Esophagus squamous epithelium (tissue), 5 donors: ENCODE results near the gene SPAG9. TPM values are rescaled to one million over a fixed set of nuclear protein-coding genes. Genes with fewer than 3 reads are reported as not detected.
A peak's percentile ranks its signal among the peaks of the same experiment; 100 is the strongest.

Source experiments
- DNase-seq: peaks from one replicate; lab custom pipeline; 2025; lab: John Stamatoyannopoulos, UW
- H3K27ac ChIP-seq, 4 donors: fragments of 200-600 bp; sonication (generic); one replicate each; pipeline ENCODE4 v1.5.1; 2016 to 2019; ENCODE audit warnings: mild to moderate bottlenecking in 1 of 4
- H3K27me3 ChIP-seq, 4 donors: fragments of 200-600 bp; sonication (generic); 1 replicate in 3 of 4; 2 replicates in 1 of 4; pipeline versions ENCODE4 v1.5.1 to v1.6.0; 2017 to 2021; ENCODE audit warnings: antibody characterized with exemption in 1 of 4
- H3K36me3 ChIP-seq, 3 donors: fragments of 200-600 bp; sonication (generic); one replicate each; pipeline ENCODE4 v1.5.1; 2016 to 2019
- H3K4me1 ChIP-seq, 3 donors: fragments of 200-600 bp; sonication (generic); one replicate each; pipeline ENCODE4 v1.5.1; 2017 to 2019
- H3K4me3 ChIP-seq, 4 donors: fragments of 200-600 bp; sonication (generic); 1 replicate in 3 of 4; 2 replicates in 1 of 4; pipeline ENCODE4 v1.5.1; 2016 to 2019; ENCODE audit warnings: mild to moderate bottlenecking in 2 of 4, moderate library complexity in 1 of 4
- H3K9me3 ChIP-seq, 3 donors: fragments of 200-600 bp; sonication (generic); one replicate each; pipeline ENCODE4 v1.5.1; 2016 to 2019
- CTCF ChIP-seq, 6 experiments: fragments of 450-650 bp in 4 of 6; fragments of 200-600 bp in 2 of 6; sonication (generic) in 2 of 6; IDR thresholded peaks; one replicate each; pipeline ENCODE4 v1.5.1; 2016 to 2019; ENCODE audit warnings: antibody characterized with exemption in 6 of 6, mild to moderate bottlenecking in 4 of 6, moderate library complexity in 4 of 6
- POLR2A ChIP-seq, 4 donors: fragments of 450-650 bp; IDR thresholded peaks; one replicate each; pipeline ENCODE4 v1.6.1; 2017; ENCODE audit warnings: antibody characterized with exemption in 4 of 4, mild to moderate bottlenecking in 4 of 4, moderate library complexity in 3 of 4
- WGBS, 2 donors: methylation state at CpG; one replicate each; pipeline ENCODE4 v1.1.5; 2018; 5-methylcytosine and 5-hydroxymethylcytosine counted together
- intact Hi-C: fragments of 100-400 bp; cut with DNase I; formaldehyde crosslinking; loops from one replicate; pipeline ENCODE4 v1.15.0; 2022
- total RNA-seq, 4 donors: library from RNA; depleted of rRNA; stranded (reverse); fragments of >200 nt; gene quantifications; one replicate each; pipeline ENCODE4 v1.1.0, GENCODE V29; 2016
- donor health status: DM: yes; HTN: yes; CAD: no.

Gene SPAG9
- total RNA-seq, 4 donors from 2014 or later: 25.6 to 88.5 (median 49.9) TPM

- peak overlapping the region in 1 of 4 donors; percentile 13 for H3K27ac ChIP-seq
- no peak for DNase-seq
- TF ChIP-seq CTCF (IDR thresholded peaks at IDR 0.05) (no peak), POLR2A (IDR thresholded peaks at IDR 0.05) (no peak)
- intact Hi-C loops: loop anchor here (10.0 kb wide), 1 partner anchor 151 kb away; no protein-coding TSS in a partner anchor
- peaks cover 0 to 49% (median 9%) of the 10 kb centered on the region in 3 donors for H3K36me3 ChIP-seq
- H3K27me3 ChIP-seq: no peaks in the 10 kb centered on the region
- WGBS, 2 donors: 67 to 80% methylated on average over 8 of the region's 8 CpGs
- peaks cover 13 to 35% (median 24%) of the 10 kb centered on the region in 3 donors for H3K4me1 ChIP-seq
- H3K4me3 ChIP-seq: no peak overlapping the region
- no peaks in the 10 kb centered on the region for H3K9me3 ChIP-seq
Measured at GRCh38 chr17:51155416-51155815, 34.7 kb upstream of the SPAG9 start.

- peak overlapping the region; percentile 79 to 92 (median 86) for H3K27ac ChIP-seq
- no peaks in the 10 kb centered on the region for H3K27me3 ChIP-seq
- intact Hi-C loops: loop anchor here (10.0 kb wide), 1 partner anchor 149 kb away; no protein-coding TSS in a partner anchor
- peaks cover 13 to 44% (median 24%) of the 10 kb centered on the region in 3 donors for H3K4me1 ChIP-seq
- TF ChIP-seq POLR2A (IDR thresholded peaks at IDR 0.05) (no peak), CTCF (IDR thresholded peaks at IDR 0.05) (no peak)
- H3K9me3 ChIP-seq: no peaks in the 10 kb centered on the region
- peaks cover 0 to 37% (median 9%) of the 10 kb centered on the region in 3 donors for H3K36me3 ChIP-seq
- H3K4me3 ChIP-seq: peak overlapping the region; percentile 49 to 76 (median 67)
- WGBS, 2 donors: 6 to 7% methylated on average over 6 of the region's 6 CpGs
- DNase-seq: no peak
Measured at GRCh38 chr17:51154176-51154575, 33.5 kb upstream of the SPAG9 start.

- DNase-seq: peak; percentile 89
- intact Hi-C loops: loop anchor here (10.0 kb wide), 1 partner anchor 149 kb away; no protein-coding TSS in a partner anchor
- peak; percentile 65 to 95 (median 77) for TF ChIP-seq CTCF (IDR thresholded peaks at IDR 0.05)
- peak in 1 of 4 donors; percentile 39 for TF ChIP-seq POLR2A (IDR thresholded peaks at IDR 0.05)
- H3K36me3 ChIP-seq: peaks cover 0 to 30% (median 9%) of the 10 kb centered on the region in 3 donors
- peak within 1 kb of the TSS; percentile 82 to 92 (median 90) for H3K27ac ChIP-seq
- H3K4me1 ChIP-seq: peaks cover 13 to 44% (median 24%) of the 10 kb centered on the region in 3 donors
- no peaks in the 10 kb centered on the region for H3K27me3 ChIP-seq
- 0% methylated on average over 49 to 60 of the region's 60 CpGs for WGBS, 2 donors
- H3K4me3 ChIP-seq: peak within 1 kb of the TSS; percentile 49 to 76 (median 67)
- no peaks in the 10 kb centered on the region for H3K9me3 ChIP-seq
Measured at GRCh38 chr17:51153210-51154072, 32.8 kb upstream of the SPAG9 start, which contains the start of gene NME1. Gene NME1, plus strand, starts transcription at chr17:51153559. Its CDS starts 2,096 bp downstream, at chr17:51155655.

GRCh38 chr17:51152766-51153209 lies 32.1 kb upstream of the SPAG9 start:
- TF ChIP-seq POLR2A (IDR thresholded peaks at IDR 0.05) (no peak), CTCF (IDR thresholded peaks at IDR 0.05) (no peak)
- H3K4me1 ChIP-seq: peaks cover 13 to 47% (median 24%) of the 10 kb centered on the region in 3 donors
- peaks cover 0 to 23% (median 3%) of the 10 kb centered on the region in 3 donors for H3K36me3 ChIP-seq
- intact Hi-C loops: loop anchor here (10.0 kb wide), 1 partner anchor 148 kb away; no protein-coding TSS in a partner anchor
- H3K27ac ChIP-seq: peak overlapping the region; percentile 82 to 92 (median 90)
- DNase-seq: no peak
- 9 to 11% methylated on average over 8 of the region's 8 CpGs for WGBS, 2 donors
- H3K4me3 ChIP-seq: peak overlapping the region; percentile 4 to 76 (median 67)
- H3K9me3 ChIP-seq: no peaks in the 10 kb centered on the region
- no peaks in the 10 kb centered on the region for H3K27me3 ChIP-seq
